GM19397 (cell line): ENCODE data around the gene FAAP24.
"Not testable (repeated sequence)": the region's sequence is repeated elsewhere in the genome, so short reads cannot be mapped to it uniquely, and the experiment has no call there.

Source experiments
- ATAC-seq: cut with Tn5 transposase; IDR thresholded peaks from one replicate; pipeline ENCODE4 v1.9.1; 2021; ENCODE audit warnings: mild to moderate bottlenecking, moderate library complexity; ENCODE audit not compliant: unreplicated experiment

Gene FAAP24, protein sequence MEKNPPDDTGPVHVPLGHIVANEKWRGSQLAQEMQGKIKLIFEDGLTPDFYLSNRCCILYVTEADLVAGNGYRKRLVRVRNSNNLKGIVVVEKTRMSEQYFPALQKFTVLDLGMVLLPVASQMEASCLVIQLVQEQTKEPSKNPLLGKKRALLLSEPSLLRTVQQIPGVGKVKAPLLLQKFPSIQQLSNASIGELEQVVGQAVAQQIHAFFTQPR

GRCh38 chr19:32971715-32972540 lies at the start of gene FAAP24, which contains the start of gene CEP89:
FAAP24 (plus strand) TSS chr19:32972242; CDS start chr19:32973197, 955 bp downstream.
CEP89 (minus strand) TSS chr19:32971958; CDS start chr19:32971874, 84 bp downstream.
- peak; percentile 98 for ATAC-seq

DNA sequence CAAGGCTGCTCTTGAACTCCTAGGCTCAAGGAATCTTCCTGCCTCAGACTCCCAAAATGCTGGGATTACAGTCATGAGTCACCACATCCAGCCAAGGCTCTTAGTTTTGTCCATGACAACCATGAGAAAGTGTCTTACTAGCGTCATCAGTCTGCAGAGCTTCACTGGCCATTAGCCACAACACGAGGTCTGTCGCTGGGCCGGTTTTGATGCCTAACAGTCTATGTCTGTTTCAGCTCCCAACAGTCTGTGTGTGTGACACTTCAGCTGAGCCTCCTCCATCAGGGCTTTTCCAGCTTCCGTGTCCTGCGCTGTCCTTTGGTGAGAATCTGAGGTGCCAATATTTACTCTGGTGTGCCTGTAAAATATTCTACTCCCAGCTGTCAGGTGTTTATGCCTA lies 47.8 kb upstream of the FAAP24 start:
- no peak for ATAC-seq

GRCh38 chr19:32928806-32929205 lies 43.2 kb upstream of the FAAP24 start:
- ATAC-seq, result no peak

DNA sequence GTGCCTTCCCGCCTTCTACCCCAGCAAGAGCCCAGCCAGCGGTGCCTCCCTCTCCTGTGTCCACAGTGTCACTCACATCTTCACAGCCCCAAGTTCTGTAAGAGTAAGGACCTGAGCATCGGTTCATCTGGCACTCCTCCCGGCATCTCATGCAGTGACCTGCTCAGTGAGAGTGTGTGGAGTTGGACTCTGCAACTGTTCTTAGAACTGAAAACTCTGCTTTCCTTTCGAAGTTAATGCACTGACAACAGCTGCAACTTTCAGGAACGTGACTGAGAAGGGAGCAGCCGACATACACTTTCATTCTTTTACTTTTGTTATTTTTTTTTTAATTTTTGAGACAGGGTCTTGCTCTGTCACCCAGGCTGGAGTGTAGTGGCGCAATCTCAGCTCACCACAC lies 41.5 kb upstream of the FAAP24 start:
- no peak for ATAC-seq

- ATAC-seq, result no peak
Measured at GRCh38 chr19:32933571-32933970, 38.5 kb upstream of the FAAP24 start.

DNA sequence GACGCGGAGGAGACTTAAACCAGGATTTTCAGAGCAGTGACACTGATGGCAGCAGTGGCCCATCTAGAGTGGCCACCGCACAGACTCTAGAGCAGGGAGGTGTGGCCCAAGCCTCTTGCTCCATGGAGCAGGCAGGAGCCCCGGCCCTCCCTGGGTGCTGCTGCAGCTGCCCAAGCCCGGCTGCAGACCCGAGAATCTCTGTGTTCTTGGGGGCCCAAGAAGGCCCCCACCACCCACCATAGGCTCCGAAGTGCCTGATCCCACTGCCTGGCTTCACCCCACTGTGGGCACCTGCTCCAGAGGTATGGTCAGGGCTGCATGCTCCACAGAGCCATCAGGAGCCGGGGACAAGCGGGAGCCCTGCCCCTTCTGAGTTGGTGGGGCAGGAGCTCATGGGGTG lies 36.4 kb upstream of the FAAP24 start:
- ATAC-seq, result no peak

GRCh38 chr19:32936065-32936464 lies 36.0 kb upstream of the FAAP24 start:
- ATAC-seq, result no peak

- ATAC-seq, result not testable (repeated sequence)
Measured at GRCh38 chr19:32941273-32941672, 30.8 kb upstream of the FAAP24 start.

- ATAC-seq, result no peak
Measured at GRCh38 chr19:32945260-32945659, 26.8 kb upstream of the FAAP24 start.

GRCh38 chr19:32966750-32967149 lies 5.3 kb upstream of the FAAP24 start:
- ATAC-seq, result no peak

GRCh38 chr19:32969549-32969948 lies 2.5 kb upstream of the FAAP24 start:
- no peak for ATAC-seq

DNA sequence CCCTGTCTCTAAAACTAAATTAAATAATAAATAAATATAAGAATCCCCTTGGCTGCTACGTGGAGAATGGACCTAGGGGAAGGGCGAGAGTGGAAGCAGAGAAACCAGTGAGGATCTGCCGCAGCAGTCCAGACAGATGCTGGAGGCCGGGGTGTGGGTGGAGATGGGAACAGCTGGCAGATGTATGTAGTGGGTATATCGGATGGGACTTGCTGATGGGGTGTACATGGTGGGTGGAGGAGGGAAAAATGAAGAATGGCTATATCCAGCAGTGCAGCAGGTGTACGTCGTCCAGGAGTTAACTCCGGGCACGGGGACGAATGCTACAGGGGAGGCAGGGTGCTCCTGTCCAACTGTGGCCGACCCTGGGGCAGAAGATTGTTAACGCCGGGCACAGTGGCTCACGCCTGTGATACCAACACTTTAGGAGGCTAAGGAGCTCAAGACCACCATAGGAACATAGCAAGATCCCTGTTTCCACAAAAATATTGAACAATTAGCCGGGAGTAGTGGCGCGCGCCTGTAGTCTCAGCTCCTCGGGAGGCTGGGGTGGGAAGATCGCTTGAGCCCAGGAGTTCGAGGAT lies 938 bp upstream of the FAAP24 start:
- no peak for ATAC-seq

DNA sequence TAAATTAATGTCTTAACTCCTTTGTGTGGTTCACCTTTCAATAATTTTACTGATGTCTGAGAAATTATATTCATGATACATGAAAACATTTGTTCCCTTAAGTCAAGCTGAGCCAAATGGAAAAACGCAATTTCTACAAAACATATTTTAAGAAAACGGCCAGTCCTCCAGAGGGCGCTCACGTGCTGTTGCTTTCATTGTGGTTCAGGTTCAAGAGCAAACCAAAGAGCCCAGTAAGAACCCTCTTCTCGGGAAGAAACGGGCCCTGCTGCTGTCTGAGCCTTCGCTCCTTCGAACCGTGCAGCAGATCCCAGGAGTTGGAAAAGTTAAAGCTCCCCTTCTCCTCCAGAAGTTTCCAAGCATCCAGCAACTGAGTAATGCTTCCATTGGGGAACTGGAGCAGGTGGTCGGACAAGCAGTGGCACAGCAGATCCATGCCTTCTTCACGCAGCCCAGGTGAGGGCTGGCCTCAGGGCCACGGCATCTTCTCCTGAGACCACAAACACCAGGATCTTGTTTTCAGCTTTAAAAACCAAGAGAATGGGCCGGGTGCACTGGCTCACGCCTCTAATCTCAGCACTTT lies 4.3 kb downstream of the FAAP24 start:
- ATAC-seq, result no peak

DNA sequence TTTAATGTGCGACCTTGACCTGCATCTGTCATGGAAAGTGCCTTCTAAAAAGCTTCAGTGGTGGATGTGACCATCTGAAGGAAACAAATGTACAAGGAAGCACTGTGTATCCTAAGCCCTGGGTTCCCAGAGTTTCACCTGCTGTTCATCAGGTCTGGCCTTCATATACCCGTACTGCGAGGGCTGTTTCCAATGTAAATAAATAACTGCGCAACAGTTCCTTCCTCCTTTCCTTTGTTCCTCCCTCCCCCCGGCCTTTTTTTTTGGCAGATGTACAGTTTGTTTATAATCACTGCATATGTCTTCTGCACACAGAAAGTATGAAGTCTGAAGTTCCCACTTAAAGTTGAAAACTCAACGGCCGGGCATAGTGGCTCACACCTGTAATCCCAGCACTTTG lies 5.2 kb downstream of the FAAP24 start:
- no peak for ATAC-seq

GRCh38 chr19:32977813-32978212 lies 5.8 kb downstream of the FAAP24 start:
- ATAC-seq, result not testable (repeated sequence)

DNA sequence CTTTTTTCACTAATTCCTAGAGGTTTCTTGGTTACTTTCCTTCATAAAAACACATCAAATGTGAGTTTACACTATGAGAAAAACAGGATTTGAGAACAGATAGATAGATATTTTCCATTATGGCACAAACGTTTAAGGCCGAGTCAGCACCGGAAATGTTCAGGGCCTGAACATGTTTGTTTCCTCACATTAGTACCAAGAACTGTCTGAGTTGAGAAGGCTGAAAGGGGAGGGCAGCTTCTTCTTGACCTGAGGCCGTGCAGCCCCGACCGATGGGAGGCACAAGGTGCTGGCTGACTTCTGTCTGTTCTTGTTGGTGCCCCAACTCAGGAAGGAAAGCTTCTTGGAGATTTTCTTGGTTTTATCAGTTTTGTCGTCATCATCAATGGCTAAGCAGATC lies 7.8 kb downstream of the FAAP24 start:
- ATAC-seq, result not testable (repeated sequence)

DNA sequence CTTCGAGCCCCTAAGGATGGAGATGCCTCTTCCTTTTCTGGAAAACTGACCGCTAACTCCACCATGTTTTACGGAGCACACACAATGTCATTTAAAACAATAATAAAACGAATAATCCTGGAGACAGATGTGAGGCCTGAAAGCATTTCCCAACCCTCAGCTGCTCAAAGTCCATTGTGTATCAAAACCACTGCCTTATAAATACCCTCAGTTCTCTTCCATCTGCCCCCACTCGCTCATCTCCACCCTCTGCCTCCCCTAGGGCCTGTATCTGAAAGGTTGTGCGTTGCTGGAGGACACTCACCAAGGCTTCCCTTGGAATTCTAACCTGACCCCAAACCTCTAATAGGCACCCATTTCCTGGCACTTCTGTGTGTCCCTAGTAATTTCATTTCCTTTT lies 10.4 kb downstream of the FAAP24 start:
- not testable (repeated sequence) for ATAC-seq

DNA sequence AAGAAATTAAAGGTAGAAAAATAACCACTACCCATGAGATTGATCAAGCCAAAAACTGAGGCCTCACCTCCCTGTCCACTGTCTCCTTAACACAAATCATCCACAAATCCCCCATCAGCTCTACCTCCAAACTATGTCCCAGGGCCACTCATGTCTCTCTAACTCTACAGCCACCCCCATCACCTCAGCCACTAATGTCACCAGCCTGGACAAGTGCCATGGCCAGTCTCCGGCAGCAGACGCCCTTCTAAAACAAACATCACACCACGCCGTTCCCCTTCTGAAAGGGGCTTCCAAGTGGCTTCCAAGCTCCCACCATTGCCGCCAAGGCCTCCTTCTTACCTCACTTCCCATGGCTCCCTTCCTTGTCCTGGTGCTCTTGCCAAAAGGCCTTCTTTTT lies 16.2 kb downstream of the FAAP24 start:
- not testable (repeated sequence) for ATAC-seq

- ATAC-seq, result no peak
Measured at GRCh38 chr19:32988724-32989123, 16.7 kb downstream of the FAAP24 start.

- not testable (repeated sequence) for ATAC-seq
Measured at GRCh38 chr19:32995966-32996365, 23.9 kb downstream of the FAAP24 start.

DNA sequence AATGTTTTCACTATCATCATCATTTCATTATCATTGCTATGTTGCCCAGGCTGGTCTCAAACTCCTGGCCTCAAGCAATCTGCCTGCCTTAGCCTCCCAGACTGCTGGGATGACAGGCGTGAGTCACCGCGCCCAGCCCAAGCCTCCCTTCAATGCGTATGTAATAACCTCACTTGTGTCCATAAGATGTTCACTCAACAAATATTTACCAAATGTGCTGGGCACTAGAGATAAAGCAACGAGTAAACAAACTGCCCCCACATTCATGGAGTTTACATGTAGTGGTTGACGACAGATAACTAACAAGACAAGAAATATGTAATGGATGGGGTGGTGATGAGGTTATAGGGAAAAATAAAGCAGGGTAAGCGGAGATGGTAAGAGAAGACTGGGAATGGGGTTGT lies 25.0 kb downstream of the FAAP24 start:
- ATAC-seq, result not testable (repeated sequence)
